Psoas muscle (tissue), 8 donors: ENCODE measurements around the gene TMEM135. TPM values are rescaled to one million over a fixed set of nuclear protein-coding genes. Genes with fewer than 3 reads are reported as not detected.

Source experiments
- ATAC-seq, 4 donors: fragments of 200-7000 bp; cut with Tn5 transposase; one replicate each; pipeline ENCODE4 v1.9.1; 2020; ENCODE audit warnings: moderate library complexity in 3 of 4, mild to moderate bottlenecking in 2 of 4
- DNase-seq, 2 donors: peaks; one replicate each; pipeline ENCODE4 v3.0.0-alpha.2; 2020
- H3K27ac ChIP-seq: fragments of 200-600 bp; one replicate; pipeline ENCODE4 v1.8.0; 2022
- H3K27me3 ChIP-seq, 3 donors: fragments of 200-600 bp in 1 of 3; one replicate each; pipeline versions ENCODE4 v1.6.1 to v1.8.0; 2013 to 2022; ENCODE audit warnings: low read length in 2 of 3, mild to moderate bottlenecking in 2 of 3, moderate library complexity in 1 of 3; ENCODE audit not compliant: insufficient read depth in 3 of 3
- H3K36me3 ChIP-seq, 2 donors: fragments of 200-600 bp in 1 of 2; one replicate each; pipeline versions ENCODE4 v1.6.1 to v1.8.0; 2013 to 2022; ENCODE audit warnings: low read depth in 1 of 2, mild to moderate bottlenecking in 1 of 2, moderate library complexity in 1 of 2; ENCODE audit not compliant: insufficient read depth in 1 of 2
- H3K4me1 ChIP-seq: fragments of 200-600 bp; one replicate; pipeline ENCODE4 v1.8.0; 2022
- H3K4me3 ChIP-seq: fragments of 200-600 bp; one replicate; pipeline ENCODE4 v1.8.0; 2022; ENCODE audit warnings: mild to moderate bottlenecking
- H3K9me3 ChIP-seq: fragments of 200-600 bp; one replicate; pipeline ENCODE4 v1.8.0; 2022
- WGBS, 3 donors: extraction: QIAGEN DNeasy Blood & Tissue Kit; methylation state at CpG; one replicate each; pipeline versions ENCODE4 v1.1.6 to v1.1.7; 2013; 5-methylcytosine and 5-hydroxymethylcytosine counted together
- intact Hi-C, 2 donors: fragments of 100-400 bp; cut with DNase I; formaldehyde crosslinking; loops; one replicate each; pipeline versions ENCODE4 v1.11.0 to v1.14.2; 2022
- polyA plus RNA-seq, 3 donors: library from polyadenylated mRNA; stranded (reverse); fragments of 200-250 nt; gene quantifications; one replicate each; pipeline ENCODE4 v1.2.3, GENCODE V29; 2013
- total RNA-seq, 4 donors: library from RNA; stranded (reverse); fragmentation: NEBNext Ultra II Directional in 2 of 4; extraction: Animal tissue kit (Norgen Biotek cat#: 25700) in 2 of 4; gene quantifications; one replicate each; pipeline versions ENCODE4 v1.2.1 to v1.2.4, GENCODE V29; 2021 to 2023
- TF ChIP-seq, protein P1 (sequence below): fragments of 200-600 bp; IDR thresholded peaks from one replicate; pipeline ENCODE4 v1.8.0; 2022; ENCODE audit warnings: antibody characterized with exemption
- donor health status: healthy with polysubstance abuse.
- donor health status: DM: no; HTN: no; CAD: no; lungs with moderate emphysema.
- donor health status: Bipolar disorder and iron deficiency.
- donor health status: healthy.
- donor health status: DM: yes; HTN: yes; CAD: no.
- donor health status: DM: no; HTN: no; CAD: no.
- donor health status: DM: no; HTN: no; CAD: no.
- donor health status: DM: yes; HTN: yes; CAD: no.

TMEM135 gene
- total and polyA plus RNA-seq, 7 donors, result 4.1 to 26.6 (median 9.4) TPM

DNA sequence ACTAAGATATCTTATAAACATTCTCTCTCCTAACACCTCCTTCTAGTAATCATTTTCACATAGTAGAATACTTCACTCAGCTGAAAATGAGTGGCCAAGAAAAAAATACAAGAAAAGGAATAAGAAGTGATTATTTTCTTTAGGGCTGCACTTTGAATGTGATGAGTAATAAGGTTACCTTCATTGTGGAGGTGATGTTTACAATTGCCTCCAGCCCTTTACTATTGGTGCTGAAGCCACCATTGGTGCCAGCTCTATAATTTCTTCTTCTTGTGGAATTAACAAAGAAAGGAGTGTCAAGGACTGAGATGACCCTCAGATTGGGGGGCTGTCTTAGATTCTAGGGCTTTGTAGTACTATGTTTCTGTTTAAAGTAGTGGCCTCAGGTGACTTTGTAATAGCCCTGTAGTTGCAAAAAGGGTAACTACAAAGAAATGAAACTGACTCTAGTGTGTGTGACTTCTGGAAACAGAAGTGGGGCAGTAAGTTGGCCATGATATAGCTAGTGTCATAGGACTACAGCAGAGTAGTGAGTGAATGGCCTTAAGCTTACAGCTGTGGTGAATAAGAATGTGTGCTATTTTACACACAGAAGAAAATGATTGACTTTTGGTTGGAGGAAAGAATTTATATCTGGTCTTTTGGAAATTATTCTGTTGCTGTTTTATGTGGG, 287.2 kb downstream of the TMEM135 start:
- Histone ChIP-seq H3K4me3 (no peak overlapping the region), H3K9me3 (no peaks in the 10 kb centered on the region), H3K27ac (no peak overlapping the region), H3K27me3 (no peaks in the 10 kb centered on the region), H3K4me1 (no peaks in the 10 kb centered on the region), H3K36me3 (peaks cover 0 to 21% of the 10 kb centered on the region in 2 donors)
- TF ChIP-seq, protein P1, sequence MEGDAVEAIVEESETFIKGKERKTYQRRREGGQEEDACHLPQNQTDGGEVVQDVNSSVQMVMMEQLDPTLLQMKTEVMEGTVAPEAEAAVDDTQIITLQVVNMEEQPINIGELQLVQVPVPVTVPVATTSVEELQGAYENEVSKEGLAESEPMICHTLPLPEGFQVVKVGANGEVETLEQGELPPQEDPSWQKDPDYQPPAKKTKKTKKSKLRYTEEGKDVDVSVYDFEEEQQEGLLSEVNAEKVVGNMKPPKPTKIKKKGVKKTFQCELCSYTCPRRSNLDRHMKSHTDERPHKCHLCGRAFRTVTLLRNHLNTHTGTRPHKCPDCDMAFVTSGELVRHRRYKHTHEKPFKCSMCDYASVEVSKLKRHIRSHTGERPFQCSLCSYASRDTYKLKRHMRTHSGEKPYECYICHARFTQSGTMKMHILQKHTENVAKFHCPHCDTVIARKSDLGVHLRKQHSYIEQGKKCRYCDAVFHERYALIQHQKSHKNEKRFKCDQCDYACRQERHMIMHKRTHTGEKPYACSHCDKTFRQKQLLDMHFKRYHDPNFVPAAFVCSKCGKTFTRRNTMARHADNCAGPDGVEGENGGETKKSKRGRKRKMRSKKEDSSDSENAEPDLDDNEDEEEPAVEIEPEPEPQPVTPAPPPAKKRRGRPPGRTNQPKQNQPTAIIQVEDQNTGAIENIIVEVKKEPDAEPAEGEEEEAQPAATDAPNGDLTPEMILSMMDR, result no peak
- ATAC-seq (no peak), DNase-seq (no peak)
- intact Hi-C loops, result no loop called here

DNA sequence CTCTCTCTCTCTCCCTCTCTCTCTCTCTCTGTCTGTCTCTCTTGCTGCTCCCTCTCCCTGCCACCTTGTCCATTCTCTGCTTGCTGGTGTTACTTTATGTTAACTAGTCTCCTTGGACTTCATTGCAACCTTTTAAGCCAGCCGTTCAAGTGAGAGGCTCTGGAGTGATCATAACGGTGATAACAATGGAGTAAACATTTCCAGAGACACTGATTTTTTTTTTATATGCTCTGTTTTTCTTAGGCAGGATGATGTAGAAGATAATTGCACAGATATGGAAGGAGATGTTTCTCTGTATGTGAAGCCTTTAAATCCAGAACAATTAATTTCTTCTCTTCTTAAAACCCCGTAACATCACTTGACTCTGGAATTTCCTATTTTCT, 287.7 kb downstream of the TMEM135 start:
- Histone ChIP-seq H3K27ac (no peak overlapping the region), H3K4me3 (no peak overlapping the region), H3K4me1 (no peaks in the 10 kb centered on the region), H3K36me3 (peaks cover 0 to 17% of the 10 kb centered on the region in 2 donors), H3K9me3 (no peaks in the 10 kb centered on the region), H3K27me3 (no peaks in the 10 kb centered on the region)
- TF ChIP-seq, protein P1, result no peak
- intact Hi-C loops, result no loop called here
- ATAC-seq, result no peak
- no peak for DNase-seq
- WGBS, 3 donors, result 67 to 73% (median 70%) methylated on average over 3 of the region's 3 CpGs

DNA sequence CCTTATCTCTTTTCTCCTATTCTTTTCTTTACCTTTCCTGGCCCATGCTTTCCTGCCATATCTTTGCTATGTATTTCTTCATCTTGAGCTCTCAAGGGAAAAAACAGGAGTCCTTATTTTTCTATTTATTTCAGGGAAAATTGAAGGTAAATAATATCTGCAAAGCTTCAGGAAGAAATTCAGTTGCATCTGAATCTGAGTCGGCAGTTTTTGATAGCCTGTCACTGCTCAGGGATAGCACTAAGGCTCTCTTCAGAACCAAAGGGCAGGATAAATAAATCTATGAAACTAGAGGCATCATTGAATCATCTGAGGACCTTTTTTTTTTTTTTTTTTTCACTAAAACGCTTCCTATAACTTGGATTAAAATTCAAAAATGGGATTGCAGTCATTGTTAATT, 288.9 kb downstream of the TMEM135 start:
- ATAC-seq, result no peak
- 80 to 96% (median 91%) methylated on average over 2 of the region's 2 CpGs for WGBS, 3 donors
- TF ChIP-seq, protein P1, result no peak
- Histone ChIP-seq H3K4me1 (no peaks in the 10 kb centered on the region), H3K4me3 (no peak overlapping the region), H3K27me3 (no peaks in the 10 kb centered on the region), H3K27ac (no peak overlapping the region), H3K36me3 (peaks cover 0 to 11% of the 10 kb centered on the region in 2 donors), H3K9me3 (no peaks in the 10 kb centered on the region)
- intact Hi-C loops, result no loop called here
- no peak for DNase-seq

DNA sequence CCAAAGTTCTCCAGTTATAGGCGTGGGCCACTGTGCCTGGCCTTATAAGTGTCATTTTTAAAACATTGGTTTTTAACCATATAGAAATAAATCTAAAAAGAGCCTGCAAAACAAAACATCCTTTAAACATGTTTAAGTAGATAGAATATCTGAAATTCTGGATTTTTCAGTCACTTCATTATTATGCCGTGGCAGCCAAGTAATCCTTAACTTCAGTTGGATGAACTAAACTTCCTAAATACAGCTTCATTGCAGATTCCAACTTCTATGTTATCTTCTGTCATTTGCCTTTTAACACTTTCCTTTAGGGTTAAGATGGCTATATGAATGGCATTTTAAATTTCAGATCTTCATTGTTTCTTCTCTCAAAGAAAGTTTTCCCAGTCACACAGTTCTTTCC, 291.4 kb downstream of the TMEM135 start:
- no peak for DNase-seq
- no peak for ATAC-seq
- Histone ChIP-seq H3K9me3 (no peaks in the 10 kb centered on the region), H3K4me1 (no peaks in the 10 kb centered on the region), H3K27ac (no peak overlapping the region), H3K27me3 (no peaks in the 10 kb centered on the region), H3K4me3 (no peak overlapping the region), H3K36me3 (peaks cover 0 to 5% of the 10 kb centered on the region in 2 donors)
- intact Hi-C loops, result no loop called here
- TF ChIP-seq, protein P1, result no peak
- WGBS, 3 donors, result 95 to 98% (median 97%) methylated on average over 2 of the region's 2 CpGs

DNA sequence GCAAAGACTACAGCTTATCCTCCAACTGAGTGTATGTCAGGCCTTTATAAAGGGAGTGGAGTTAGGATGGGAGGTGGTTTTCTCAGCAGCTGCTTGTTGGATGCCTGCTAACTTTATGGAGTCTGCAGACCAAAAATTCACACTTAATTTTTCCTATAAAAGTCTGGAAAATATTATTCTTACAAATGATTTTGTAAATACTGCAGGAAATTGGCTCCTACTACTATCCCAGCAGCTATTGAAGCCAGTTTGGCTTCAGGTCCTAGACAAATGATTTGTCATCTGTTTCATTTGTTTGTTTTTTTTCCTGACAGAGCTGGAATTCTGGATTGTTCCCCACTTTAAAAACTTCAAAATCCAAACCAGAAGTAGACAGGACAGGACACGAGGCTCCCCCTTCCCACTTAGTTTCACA, 292.5 kb downstream of the TMEM135 start:
- WGBS, 3 donors, result 54 to 61% (median 55%) methylated on average over 1 of the region's 1 CpG
- peaks cover 0 to 5% of the 10 kb centered on the region in 2 donors for H3K36me3 ChIP-seq
- no peaks in the 10 kb centered on the region for H3K4me1 ChIP-seq
- H3K27ac ChIP-seq, result no peak overlapping the region
- no peaks in the 10 kb centered on the region for H3K27me3 ChIP-seq
- no peak for DNase-seq
- TF ChIP-seq, protein P1, result no peak
- ATAC-seq, result peak in 1 of 4 donors; percentile 51
- H3K4me3 ChIP-seq, result no peak overlapping the region
- peaks cover 3% of the 10 kb centered on the region for H3K9me3 ChIP-seq
- intact Hi-C loops, result no loop called here
